RWPE1 (cell line): ENCODE data around the gene SDK2.

ENCODE experiments used
- CTCF ChIA-PET: fragments of 350-600 bp; sonication (Branson Sonifier 250); formaldehyde crosslinking; extraction: SDS; loops from one replicate; lab custom pipeline; 2021; lab: Yijun Ruan, JAX
- POLR2A ChIA-PET: fragments of 400-600 bp; formaldehyde crosslinking; extraction: SDS; loops from one replicate; lab custom pipeline; 2020; ENCODE audit warnings: antibody characterized with exemption; ENCODE audit not compliant: low non-redundant PET; lab: Yijun Ruan, JAX
- DNase-seq: peaks from one replicate; pipeline ENCODE4 v3.0.0; 2012; ENCODE audit warnings: low spot score
- H3K27ac ChIP-seq: fragments of 450-650 bp; 2 replicates; pipeline ENCODE4 v1.5.1; 2017
- TF ChIP-seq, protein P1 (sequence below): fragments of 450-650 bp; conservative IDR thresholded peaks from 2 replicates; pipeline ENCODE4 v1.5.1; 2017; ENCODE audit warnings: low read depth, mild to moderate bottlenecking

Gene SDK2

DNA sequence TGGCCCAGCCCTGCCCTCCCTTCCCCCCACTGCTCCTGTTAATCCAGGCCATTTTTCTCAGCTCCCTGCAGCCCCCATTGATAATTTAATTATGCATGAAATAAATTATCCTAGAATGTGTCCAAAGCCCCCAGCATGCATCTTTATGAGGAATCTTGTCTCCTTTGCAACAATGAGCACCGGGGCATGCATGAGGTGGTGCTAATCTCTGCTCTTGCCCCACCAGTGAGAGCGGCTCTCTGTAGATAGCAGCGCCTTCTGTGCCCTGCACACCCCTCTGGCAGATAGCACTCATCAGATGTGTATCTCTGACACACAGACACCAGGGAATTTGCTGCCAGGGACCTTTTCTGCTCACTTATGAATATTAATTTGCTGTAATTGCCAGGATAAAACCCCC lies 192.2 kb downstream of the SDK2 start:
- no peak for DNase-seq
- POLR2A ChIA-PET, result no interaction called here
- CTCF ChIA-PET, result no interaction called here
- no peak overlapping the region for H3K27ac ChIP-seq
- TF ChIP-seq, protein P1, sequence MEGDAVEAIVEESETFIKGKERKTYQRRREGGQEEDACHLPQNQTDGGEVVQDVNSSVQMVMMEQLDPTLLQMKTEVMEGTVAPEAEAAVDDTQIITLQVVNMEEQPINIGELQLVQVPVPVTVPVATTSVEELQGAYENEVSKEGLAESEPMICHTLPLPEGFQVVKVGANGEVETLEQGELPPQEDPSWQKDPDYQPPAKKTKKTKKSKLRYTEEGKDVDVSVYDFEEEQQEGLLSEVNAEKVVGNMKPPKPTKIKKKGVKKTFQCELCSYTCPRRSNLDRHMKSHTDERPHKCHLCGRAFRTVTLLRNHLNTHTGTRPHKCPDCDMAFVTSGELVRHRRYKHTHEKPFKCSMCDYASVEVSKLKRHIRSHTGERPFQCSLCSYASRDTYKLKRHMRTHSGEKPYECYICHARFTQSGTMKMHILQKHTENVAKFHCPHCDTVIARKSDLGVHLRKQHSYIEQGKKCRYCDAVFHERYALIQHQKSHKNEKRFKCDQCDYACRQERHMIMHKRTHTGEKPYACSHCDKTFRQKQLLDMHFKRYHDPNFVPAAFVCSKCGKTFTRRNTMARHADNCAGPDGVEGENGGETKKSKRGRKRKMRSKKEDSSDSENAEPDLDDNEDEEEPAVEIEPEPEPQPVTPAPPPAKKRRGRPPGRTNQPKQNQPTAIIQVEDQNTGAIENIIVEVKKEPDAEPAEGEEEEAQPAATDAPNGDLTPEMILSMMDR, result no peak

DNA sequence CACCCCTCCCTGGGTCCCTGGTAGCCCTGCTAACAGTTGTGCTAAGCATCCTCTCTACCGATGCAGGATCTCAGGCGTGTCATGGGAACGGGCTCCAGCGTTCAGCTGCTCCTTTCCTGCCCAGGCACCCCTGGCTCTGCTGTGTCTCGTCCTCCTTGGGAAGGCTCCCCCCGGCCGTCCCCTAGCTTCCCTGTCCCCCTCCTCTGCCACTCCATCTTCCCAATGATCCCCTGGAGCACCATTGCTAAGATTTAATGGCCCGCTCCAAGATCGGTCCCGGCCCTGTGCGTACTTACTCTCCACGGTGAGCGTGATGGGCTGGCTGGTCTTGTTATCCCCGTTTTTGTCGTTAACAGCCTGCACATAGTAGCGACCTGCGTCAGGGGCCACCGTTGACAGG lies 196.9 kb downstream of the SDK2 start:
- no peak overlapping the region for H3K27ac ChIP-seq
- DNase-seq, result no peak
- TF ChIP-seq, protein P1, result no peak
- ChIA-PET CTCF (interaction anchor here (0.5 to 0.9 kb wide), 2 partner anchors 18 to 308 kb away, joined by 3 to 5 read pairs; no protein-coding TSS in a partner anchor), POLR2A (no interaction called here)

DNA sequence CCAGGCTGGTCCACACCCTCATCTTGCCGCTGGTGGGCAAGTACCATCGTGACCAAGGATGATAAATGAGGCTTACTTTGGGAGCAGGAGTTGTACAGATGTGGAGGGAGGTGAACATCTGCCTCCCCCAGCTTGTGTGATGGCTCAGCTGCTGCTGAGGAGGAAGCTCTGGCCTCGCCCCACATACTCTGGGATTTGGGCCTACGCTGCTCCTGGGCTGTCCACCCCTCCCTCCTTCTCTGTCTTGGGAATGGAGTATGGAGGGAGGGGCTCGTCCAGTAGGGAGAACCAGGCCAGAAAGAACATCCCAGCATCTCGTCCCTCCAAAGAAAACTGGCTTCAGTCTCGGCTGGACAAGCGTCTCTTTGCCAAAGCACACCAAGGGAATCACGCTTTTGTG lies 197.6 kb downstream of the SDK2 start:
- ChIA-PET POLR2A (no interaction called here), CTCF (interaction anchor here (0.9 kb wide), 1 partner anchor 17 kb away, joined by 5 read pairs; no protein-coding TSS in a partner anchor)
- TF ChIP-seq, protein P1, result no peak
- no peak overlapping the region for H3K27ac ChIP-seq
- no peak for DNase-seq

DNA sequence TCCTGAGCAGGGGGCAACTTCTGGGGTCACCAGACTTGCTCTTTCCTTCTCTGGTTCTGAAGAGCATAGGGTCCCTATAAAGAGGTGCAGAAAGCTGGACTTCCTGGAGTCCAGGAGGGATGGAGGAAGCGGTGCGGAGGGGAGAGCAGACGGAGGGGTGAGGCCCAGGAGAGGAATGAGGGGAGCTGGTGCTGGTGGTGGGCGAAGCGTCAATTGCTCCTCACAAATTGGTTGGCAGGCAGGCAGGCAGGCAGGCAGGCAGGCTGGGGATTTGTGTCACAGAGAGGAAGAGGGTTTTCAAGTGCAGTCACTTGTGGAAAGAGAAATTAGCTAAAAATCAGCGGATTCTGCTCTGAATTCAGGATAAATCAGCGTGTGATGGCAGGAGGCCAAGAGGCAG lies 198.8 kb downstream of the SDK2 start:
- CTCF ChIA-PET, result no interaction called here
- DNase-seq, result no peak
- TF ChIP-seq, protein P1, result no peak
- H3K27ac ChIP-seq, result no peak overlapping the region
- POLR2A ChIA-PET, result interaction anchor here (0.8 kb wide), 1 partner anchor 26 kb away, joined by 3 read pairs; no protein-coding TSS in a partner anchor

DNA sequence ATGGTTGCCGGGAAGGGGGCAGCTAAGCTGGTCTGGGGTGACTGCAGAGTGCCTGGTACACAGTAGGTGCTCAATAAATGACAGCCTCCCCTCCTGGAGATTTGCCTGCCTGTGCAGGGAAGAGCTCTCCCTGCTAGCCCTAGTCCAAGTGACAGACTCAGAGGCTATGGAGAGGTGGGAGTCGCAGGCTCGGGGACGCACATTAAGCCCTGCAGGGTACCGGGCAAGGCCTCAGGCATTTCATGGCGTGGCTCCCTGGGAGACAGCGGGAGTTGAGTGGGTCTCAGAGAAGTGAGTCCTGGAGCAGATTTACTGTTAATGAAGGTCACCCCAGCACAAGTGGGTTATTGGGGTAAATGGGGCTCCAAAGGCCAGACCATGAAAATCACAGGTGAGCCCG lies 200.2 kb downstream of the SDK2 start:
- no peak overlapping the region for H3K27ac ChIP-seq
- TF ChIP-seq, protein P1, result no peak
- CTCF ChIA-PET, result no interaction called here
- DNase-seq, result no peak
- POLR2A ChIA-PET, result no interaction called here

DNA sequence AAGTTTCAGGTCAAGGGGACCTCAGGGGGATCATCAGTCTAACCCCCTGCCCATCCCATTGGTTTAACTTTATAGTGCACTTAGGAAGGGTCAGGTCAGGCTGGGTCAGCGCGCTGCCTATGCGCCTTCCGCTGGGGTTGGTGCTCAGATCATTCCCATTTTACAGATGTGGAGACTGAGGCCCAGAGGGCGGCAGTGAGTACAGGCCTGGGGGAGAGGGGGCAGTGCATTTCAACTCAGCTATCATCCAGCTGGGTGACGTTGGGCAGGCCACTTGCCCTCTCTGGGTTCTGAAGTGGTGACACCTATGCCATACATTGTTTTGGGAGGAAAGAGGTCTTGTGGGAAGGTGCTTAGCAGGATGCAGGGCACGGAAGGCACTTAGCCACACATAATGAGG lies 204.6 kb downstream of the SDK2 start:
- POLR2A ChIA-PET, result no interaction called here
- TF ChIP-seq, protein P1, result no peak

More for the DNA sequence above, 204.6 kb downstream of the SDK2 start:
- no peak for DNase-seq
- H3K27ac ChIP-seq, result no peak overlapping the region
- CTCF ChIA-PET, result no interaction called here
